ENCODE data around the gene CDK15.

CDK15 gene

DNA sequence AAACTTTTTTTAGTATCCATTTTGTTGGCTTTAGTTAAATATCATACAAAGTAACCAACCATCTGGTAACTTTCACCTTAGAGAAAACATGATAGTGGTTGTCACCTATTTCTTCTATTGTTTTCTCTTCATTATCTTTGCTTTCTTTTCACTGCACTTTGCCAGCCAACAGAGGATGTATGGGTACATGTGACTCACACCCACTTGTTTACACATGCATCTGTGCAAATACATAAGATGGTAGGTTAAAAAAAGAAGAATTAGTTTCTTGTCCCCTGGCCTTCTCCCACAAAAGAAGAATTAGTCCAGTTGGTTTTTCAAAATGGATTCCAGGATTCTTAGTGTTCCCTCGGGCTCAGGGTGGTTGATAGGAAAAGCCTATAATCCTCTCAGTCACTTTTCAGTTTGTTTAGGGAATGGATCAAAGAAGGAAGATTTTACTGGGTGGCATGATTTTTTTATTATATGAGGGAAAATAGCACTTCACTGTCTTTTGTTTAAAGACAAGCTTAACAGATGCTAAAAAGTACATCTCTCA is 46.6 kb downstream of the CDK15 start:
- DNase-seq, result peak; percentile 23
- TF ChIP-seq EZH2phosphoT487 (IDR thresholded peaks at IDR 0.05; ENCODE audit: low read length) (no peak), EZH2 (optimal IDR thresholded peaks at IDR 0.05; ENCODE audit: low read depth, low read length) (no peak)
- TF ChIP-seq, protein P1, sequence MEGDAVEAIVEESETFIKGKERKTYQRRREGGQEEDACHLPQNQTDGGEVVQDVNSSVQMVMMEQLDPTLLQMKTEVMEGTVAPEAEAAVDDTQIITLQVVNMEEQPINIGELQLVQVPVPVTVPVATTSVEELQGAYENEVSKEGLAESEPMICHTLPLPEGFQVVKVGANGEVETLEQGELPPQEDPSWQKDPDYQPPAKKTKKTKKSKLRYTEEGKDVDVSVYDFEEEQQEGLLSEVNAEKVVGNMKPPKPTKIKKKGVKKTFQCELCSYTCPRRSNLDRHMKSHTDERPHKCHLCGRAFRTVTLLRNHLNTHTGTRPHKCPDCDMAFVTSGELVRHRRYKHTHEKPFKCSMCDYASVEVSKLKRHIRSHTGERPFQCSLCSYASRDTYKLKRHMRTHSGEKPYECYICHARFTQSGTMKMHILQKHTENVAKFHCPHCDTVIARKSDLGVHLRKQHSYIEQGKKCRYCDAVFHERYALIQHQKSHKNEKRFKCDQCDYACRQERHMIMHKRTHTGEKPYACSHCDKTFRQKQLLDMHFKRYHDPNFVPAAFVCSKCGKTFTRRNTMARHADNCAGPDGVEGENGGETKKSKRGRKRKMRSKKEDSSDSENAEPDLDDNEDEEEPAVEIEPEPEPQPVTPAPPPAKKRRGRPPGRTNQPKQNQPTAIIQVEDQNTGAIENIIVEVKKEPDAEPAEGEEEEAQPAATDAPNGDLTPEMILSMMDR (IDR thresholded peaks at IDR 0.05; ENCODE audit: low read length), result no peak
- Histone ChIP-seq H3K27ac (ENCODE audit: low read length) (no peak overlapping the region), H4K20me1 (ENCODE audit: insufficient read depth, low read length) (no peaks in the 10 kb centered on the region), H3K4me3 (ENCODE audit: low read length) (no peak overlapping the region), H3K27me3 (replicated peaks; ENCODE audit: insufficient read depth, low read length) (no peaks in the 10 kb centered on the region), H3K4me1 (ENCODE audit: low read length) (0 out of 2 replicates have a peak, but pooled peaks cover 14% of the 10 kb centered on the region), H3K9me2 (replicated peaks; ENCODE audit: insufficient read depth, low read length) (no peaks in the 10 kb centered on the region), H3K36me3 (replicated peaks; ENCODE audit: insufficient read depth, low read length) (no peaks in the 10 kb centered on the region), H2AFZ (ENCODE audit: low read length) (no peak overlapping the region), H3K79me2 (ENCODE audit: low read length) (no peaks in the 10 kb centered on the region), H3K4me2 (ENCODE audit: low read depth, low read length) (no peak overlapping the region), H3F3A (ENCODE audit: insufficient read depth, low read length) (0 out of 2 replicates have a peak, but pooled peaks cover 5% of the 10 kb centered on the region), H3K9ac (ENCODE audit: low read length) (no peak overlapping the region), H3K9me3 (replicated peaks; ENCODE audit: insufficient read depth, low read length) (no peaks in the 10 kb centered on the region)

DNA sequence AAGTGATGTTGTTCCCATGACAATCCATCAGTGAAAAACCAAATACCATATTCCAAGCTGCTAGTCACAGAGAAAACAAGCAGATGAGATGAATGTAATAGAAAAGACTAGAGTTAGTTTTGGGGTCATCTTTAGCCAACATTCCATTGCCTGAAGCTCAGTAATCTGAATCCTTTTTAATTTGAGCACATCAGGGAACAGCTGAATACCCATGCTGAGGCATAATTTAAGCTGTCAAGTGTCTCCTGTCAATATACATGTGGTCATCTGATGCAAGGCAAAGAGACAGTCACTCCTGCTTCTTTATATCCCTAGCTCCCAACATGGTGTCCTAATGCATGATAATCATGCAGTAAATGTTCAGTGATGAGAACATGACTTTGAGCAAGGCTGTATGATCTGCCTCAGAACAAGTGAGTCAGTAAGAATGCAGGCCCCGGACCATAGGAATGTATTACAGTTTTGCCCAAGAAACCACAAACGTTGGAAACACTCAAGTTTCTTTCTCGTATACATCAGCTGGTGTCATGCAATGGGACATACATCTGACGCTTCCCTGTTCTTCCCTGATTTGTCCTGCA is 48.0 kb downstream of the CDK15 start:
- Histone ChIP-seq H3K4me3 (ENCODE audit: low read length) (no peak overlapping the region), H3K9me2 (replicated peaks; ENCODE audit: insufficient read depth, low read length) (no peaks in the 10 kb centered on the region), H3K79me2 (ENCODE audit: low read length) (no peaks in the 10 kb centered on the region), H3K9ac (ENCODE audit: low read length) (no peak overlapping the region), H3K4me1 (ENCODE audit: low read length) (0 out of 2 replicates have a peak, but pooled peaks cover 14% of the 10 kb centered on the region), H3F3A (ENCODE audit: insufficient read depth, low read length) (0 out of 2 replicates have a peak, but pooled peaks cover 5% of the 10 kb centered on the region), H3K4me2 (ENCODE audit: low read depth, low read length) (no peak overlapping the region), H3K36me3 (replicated peaks; ENCODE audit: insufficient read depth, low read length) (no peaks in the 10 kb centered on the region), H4K20me1 (ENCODE audit: insufficient read depth, low read length) (no peaks in the 10 kb centered on the region), H3K27me3 (replicated peaks; ENCODE audit: insufficient read depth, low read length) (no peaks in the 10 kb centered on the region), H3K9me3 (replicated peaks; ENCODE audit: insufficient read depth, low read length) (no peaks in the 10 kb centered on the region), H2AFZ (ENCODE audit: low read length) (no peak overlapping the region), H3K27ac (ENCODE audit: low read length) (no peak overlapping the region)
- DNase-seq, result no peak
- TF ChIP-seq EZH2phosphoT487 (IDR thresholded peaks at IDR 0.05; ENCODE audit: low read length) (no peak), EZH2 (optimal IDR thresholded peaks at IDR 0.05; ENCODE audit: low read depth, low read length) (no peak)
- TF ChIP-seq, protein P1 (IDR thresholded peaks at IDR 0.05; ENCODE audit: low read length), result no peak

GRCh38 chr2:201854841-201855240 is 48.5 kb downstream of the CDK15 start:
- Histone ChIP-seq H3K4me3 (ENCODE audit: low read length) (no peak overlapping the region), H3K27me3 (replicated peaks; ENCODE audit: insufficient read depth, low read length) (no peaks in the 10 kb centered on the region), H4K20me1 (ENCODE audit: insufficient read depth, low read length) (no peaks in the 10 kb centered on the region), H3K79me2 (ENCODE audit: low read length) (no peaks in the 10 kb centered on the region), H3K4me2 (ENCODE audit: low read depth, low read length) (no peak overlapping the region), H3K4me1 (ENCODE audit: low read length) (0 out of 2 replicates have a peak, but pooled peaks cover 14% of the 10 kb centered on the region), H3F3A (ENCODE audit: insufficient read depth, low read length) (0 out of 2 replicates have a peak, but pooled peaks cover 5% of the 10 kb centered on the region), H3K9me3 (replicated peaks; ENCODE audit: insufficient read depth, low read length) (no peaks in the 10 kb centered on the region), H3K9me2 (replicated peaks; ENCODE audit: insufficient read depth, low read length) (no peaks in the 10 kb centered on the region), H3K9ac (ENCODE audit: low read length) (no peak overlapping the region), H3K36me3 (replicated peaks; ENCODE audit: insufficient read depth, low read length) (no peaks in the 10 kb centered on the region), H3K27ac (ENCODE audit: low read length) (no peak overlapping the region), H2AFZ (ENCODE audit: low read length) (no peak overlapping the region)
- TF ChIP-seq, protein P1 (IDR thresholded peaks at IDR 0.05; ENCODE audit: low read length), result no peak
- TF ChIP-seq EZH2phosphoT487 (IDR thresholded peaks at IDR 0.05; ENCODE audit: low read length), result no peak
- no peak for TF ChIP-seq EZH2 (optimal IDR thresholded peaks at IDR 0.05; ENCODE audit: low read depth, low read length)
- DNase-seq, result no peak

Measured in MM.1S (cell line).